Panc1 (cell line): ENCODE data around the gene DDX49. TPM values are rescaled to one million over a fixed set of nuclear protein-coding genes. Genes with fewer than 3 reads are reported as not detected.

ENCODE experiments used
- ATAC-seq: fragments of 200-7000 bp; cut with Tn5 transposase; 2 replicates; pipeline ENCODE4 v1.9.1; 2020; ENCODE audit warnings: mild to moderate bottlenecking, moderate library complexity
- BruUV-seq: library from RNA; stranded (reverse); fragments of 400-500 nt; replicated peaks from 2 replicates; lab custom pipeline; 2021; lab: Mats Ljungman, UMichigan
- CTCF ChIA-PET: fragments of 300-600 bp; sonication (Branson Sonifier 250); formaldehyde crosslinking; loops from one replicate; lab custom pipeline; 2022; ENCODE audit warnings: antibody characterized with exemption; lab: Charles Lee
- POLR2A ChIA-PET: fragments of 300-600 bp; sonication (Branson Sonifier 250); formaldehyde crosslinking; loops from one replicate; lab custom pipeline; 2022; ENCODE audit warnings: antibody characterized with exemption; lab: Charles Lee
- DNase-seq: peaks from one replicate; pipeline ENCODE4 v3.0.0-alpha.2; 2010; ENCODE audit warnings: low read depth, low spot score
- H3K27ac ChIP-seq: 2 replicates; pipeline ENCODE4 v1.5.1; 2011; ENCODE audit warnings: mild to moderate bottlenecking, low read length, inconsistent platforms
- H3K27me3 ChIP-seq: fragments of 200-500 bp; sonication (Bioruptor generic); 2 replicates; pipeline ENCODE4 v1.6.0; 2014; ENCODE audit warnings: low read length, inconsistent platforms; ENCODE audit not compliant: control insufficient read depth, insufficient read depth
- H3K36me3 ChIP-seq: fragments of 200-500 bp; sonication (Bioruptor generic); 2 replicates; pipeline ENCODE4 v1.5.1; 2014; ENCODE audit warnings: inconsistent platforms, mild to moderate bottlenecking, low read length, moderate library complexity; ENCODE audit not compliant: control insufficient read depth, insufficient read depth
- H3K4me1 ChIP-seq: 2 replicates; pipeline ENCODE4 v1.5.1; 2011; ENCODE audit warnings: inconsistent platforms, mild to moderate bottlenecking, low read length, moderate library complexity; ENCODE audit not compliant: control insufficient read depth, insufficient read depth
- H3K4me3 ChIP-seq, 2 experiments: 2 replicates each; pipeline ENCODE4 v1.5.1; 2011 to 2012; ENCODE audit warnings: low read depth in 2 of 2, low read length in 2 of 2, mild to moderate bottlenecking in 2 of 2, inconsistent platforms in 1 of 2, moderate library complexity in 1 of 2
- H3K9me3 ChIP-seq: fragments of 200-500 bp; sonication (Bioruptor generic); 2 replicates; pipeline ENCODE4 v1.5.1; 2014; ENCODE audit warnings: low read depth, mild to moderate bottlenecking, inconsistent platforms, low read length, moderate library complexity; ENCODE audit not compliant: control insufficient read depth, insufficient read depth
- CTCF ChIP-seq: fragments of 450-650 bp; IDR thresholded peaks from 2 replicates; pipeline ENCODE4 v1.5.1; 2017; ENCODE audit warnings: mild to moderate bottlenecking
- POLR2AphosphoS5 ChIP-seq: IDR thresholded peaks from 2 replicates; pipeline ENCODE4 v1.6.1; 2012; ENCODE audit warnings: mild to moderate bottlenecking, low read depth, low read length, moderate library complexity
- REST ChIP-seq, 2 experiments: IDR thresholded peaks; 2 replicates each; pipeline ENCODE4 v1.6.1; 2011 to 2012; ENCODE audit warnings: low read depth in 2 of 2, control low read depth in 1 of 2, low read length in 1 of 2, mild to moderate bottlenecking in 1 of 2, moderate library complexity in 1 of 2; ENCODE audit not compliant: insufficient read depth in 1 of 2
- SIN3A ChIP-seq: IDR thresholded peaks from 2 replicates; pipeline ENCODE4 v1.6.1; 2012; ENCODE audit warnings: low read depth, mild to moderate bottlenecking, low read length, moderate library complexity, borderline replicate concordance; ENCODE audit not compliant: insufficient read depth
- TCF7L2 ChIP-seq: IDR thresholded peaks from 2 replicates; pipeline ENCODE4 v1.6.1; 2011; ENCODE audit warnings: mild to moderate bottlenecking, low read depth, low read length, inconsistent platforms
- in situ Hi-C: cut with HindIII; loops from 2 replicates; pipeline ENCODE4 v1.10.0; 2016; ENCODE audit warnings: low sequenced_read_pairs, low pct_unique_long_range_greater_than_20kb
- intact Hi-C: fragments of 100-400 bp; cut with micrococcal nuclease; formaldehyde crosslinking; loops from one replicate; pipeline ENCODE4 v1.10.0; 2022; ENCODE audit not compliant: unreplicated experiment
- total RNA-seq: library from RNA; stranded (reverse); gene quantifications from one replicate; pipeline ENCODE4 v1.2.1, GENCODE V29; 2021; ENCODE audit not compliant: unreplicated experiment

Gene DDX49
- total RNA-seq, 1 experiment from 2014 or later, result 41.5 TPM

DNA sequence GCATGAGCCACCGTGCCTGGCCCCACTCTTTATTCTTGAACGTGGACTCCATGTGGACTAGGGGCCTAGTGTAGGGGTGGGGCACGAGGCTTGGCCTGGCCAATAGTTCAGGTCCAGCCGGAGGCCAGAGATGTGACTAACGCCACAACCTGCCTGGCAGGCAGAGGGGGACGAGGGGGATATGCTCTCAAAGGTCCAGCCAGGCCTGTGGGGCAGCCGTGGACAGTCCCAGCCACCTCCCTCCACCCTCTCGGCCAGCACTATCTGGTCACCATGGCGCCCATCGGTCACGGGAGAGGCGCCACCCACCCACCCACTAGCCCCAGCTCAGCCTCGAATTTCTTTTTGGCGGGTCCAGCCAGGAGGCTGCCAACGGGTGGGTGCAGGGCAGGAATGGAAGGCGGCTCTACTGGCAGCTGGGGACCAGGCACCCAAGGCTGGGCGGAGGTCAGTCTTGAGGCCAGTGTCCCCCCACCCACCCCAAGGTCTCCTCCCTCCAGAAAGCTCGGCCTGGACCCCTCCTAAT is 21.4 kb upstream of the DDX49 start:
- no peaks in the 10 kb centered on the region; the same call in 1 of the 2 replicates for H3K4me1 ChIP-seq
- no peaks in the 10 kb centered on the region for H3K27me3 ChIP-seq
- POLR2A ChIA-PET, result no interaction called here
- intact Hi-C loops, result no loop called here
- no peak overlapping the region for H3K4me3 ChIP-seq
- H3K36me3 ChIP-seq, result no peaks in the 10 kb centered on the region
- BruUV-seq, result no TSS peak
- TF ChIP-seq REST (IDR thresholded peaks at IDR 0.05; ENCODE audit: insufficient read depth in 1 of 2, low read depth in 2 of 2, low read length in 1 of 2) (no peak), TCF7L2 (no peak), CTCF (no peak)
- no peak overlapping the region for H3K27ac ChIP-seq
- in situ Hi-C loops, result no loop called here
- ATAC-seq (no peak), DNase-seq (no peak)
- no peaks in the 10 kb centered on the region for H3K9me3 ChIP-seq
- CTCF ChIA-PET, result interaction anchor here (0.6 kb wide), 1 partner anchor 226 kb away, joined by 3 read pairs; no protein-coding TSS in a partner anchor

GRCh38 chr19:18898607-18899408 is 20.7 kb upstream of the DDX49 start:
- no peak overlapping the region for H3K27ac ChIP-seq
- ATAC-seq, result no peak
- no peaks in the 10 kb centered on the region for H3K27me3 ChIP-seq
- H3K36me3 ChIP-seq, result no peaks in the 10 kb centered on the region
- no peak overlapping the region for H3K4me3 ChIP-seq
- no TSS peak for BruUV-seq
- CTCF ChIA-PET, result interaction anchor here (0.6 kb wide), 1 partner anchor 226 kb away, joined by 3 read pairs; no protein-coding TSS in a partner anchor
- H3K9me3 ChIP-seq, result no peaks in the 10 kb centered on the region
- POLR2A ChIA-PET, result no interaction called here
- DNase-seq, result no peak
- intact Hi-C loops, result no loop called here
- no peak for TF ChIP-seq CTCF
- no peak for TF ChIP-seq TCF7L2
- TF ChIP-seq REST (IDR thresholded peaks at IDR 0.05; ENCODE audit: insufficient read depth in 1 of 2, low read depth in 2 of 2, low read length in 1 of 2), result no peak
- TF ChIP-seq POLR2AphosphoS5, result no peak
- no peak for TF ChIP-seq SIN3A
- H3K4me1 ChIP-seq, result no peaks in the 10 kb centered on the region; the same call in 1 of the 2 replicates
- in situ Hi-C loops, result no loop called here
